ENCODE measurements around the gene ARID1A.

The ARID1A gene

GRCh38 chr1:26831059-26831458 is 135.2 kb downstream of the ARID1A start:
- no peak for DNase-seq
